ENCODE measurements around the gene SLC25A24. TPM values are rescaled to one million over a fixed set of nuclear protein-coding genes. Genes with fewer than 3 reads are reported as not detected.
"Not testable (repeated sequence)": the region's sequence is repeated elsewhere in the genome, so short reads cannot be mapped to it uniquely, and the experiment has no call there.

Gene SLC25A24
- polyA plus RNA-seq (2013): 45.2 and 47.3 TPM in 2 replicates

DNA sequence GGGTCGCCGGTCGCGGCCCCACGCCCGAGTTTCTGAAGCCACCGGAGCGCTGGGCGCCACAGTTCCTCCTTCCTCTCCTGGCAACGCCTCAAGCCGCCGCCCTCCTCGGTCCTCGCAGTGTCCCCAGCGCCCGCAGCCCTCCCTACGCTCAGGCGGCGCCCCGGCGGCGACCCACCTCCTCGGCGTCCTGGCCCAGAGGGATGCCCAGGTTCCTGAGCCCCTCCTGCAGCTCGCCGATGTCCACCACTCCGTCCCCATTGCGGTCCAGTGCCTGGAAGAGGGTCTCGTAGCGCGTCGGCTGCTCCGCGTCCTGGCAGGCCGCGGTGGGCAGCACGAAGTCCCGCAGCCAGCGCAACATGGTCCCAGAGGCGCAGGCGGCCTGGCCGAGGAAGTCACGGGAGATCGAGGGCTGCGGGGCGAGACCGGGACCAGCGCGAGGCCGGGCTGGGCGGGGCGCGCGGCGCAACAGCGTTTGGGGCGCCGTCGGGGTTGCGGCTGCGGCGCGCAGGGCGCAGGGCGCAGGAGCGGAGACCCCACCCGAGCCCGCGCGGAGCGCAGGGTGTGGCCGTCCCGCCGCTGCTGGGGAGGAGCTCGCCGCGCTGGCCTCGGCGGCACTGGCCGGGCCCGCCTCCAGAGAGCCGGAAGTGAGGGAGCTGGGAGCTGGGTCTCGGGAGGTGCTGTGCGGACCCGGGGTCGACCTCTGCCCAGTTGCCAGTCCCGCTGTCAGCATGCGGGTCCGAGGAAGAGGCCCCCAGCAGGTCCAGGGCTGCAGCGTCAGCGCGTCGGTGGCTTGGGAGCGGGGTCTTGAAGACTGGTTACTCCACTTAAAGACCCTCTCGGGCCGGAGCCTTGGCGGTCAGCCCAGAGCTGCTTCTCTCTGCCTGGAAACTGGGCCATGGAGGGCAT, at the start of gene SLC25A24:
Gene SLC25A24 (minus strand): TSS at position 563 of the 906 bp plus-strand sequence. CDS start 205 bp downstream, at position 358.
- Histone ChIP-seq H3K79me1 (ENCODE audit: low read length) (peaks cover 9% of the 10 kb centered on the region), H2BK12ac (ENCODE audit: low read length) (peak within 1 kb of the TSS; percentile 32), H3K18ac (ENCODE audit: low read length) (peak within 1 kb of the TSS; percentile 95), H2AFZ (ENCODE audit: insufficient read depth, low read length, poor library complexity) (peak within 1 kb of the TSS; percentile 98), H3K36me3 (ENCODE audit: control insufficient read depth in 1 of 2, insufficient read depth in 2 of 2, low read length in 2 of 2) (peaks cover 4 to 7% of the 10 kb centered on the region in 2 experiments), H3K27me3 (ENCODE audit: insufficient read depth, low read length) (no peaks in the 10 kb centered on the region), H3K4me1 (ENCODE audit: control insufficient read depth in 1 of 2, insufficient read depth in 2 of 2, low read length in 2 of 2) (peaks cover 2 to 11% of the 10 kb centered on the region in 2 experiments), H3K27ac (ENCODE audit: low read depth, low read length) (peak within 1 kb of the TSS; percentile 80), H2BK120ac (ENCODE audit: insufficient read depth, low read length, poor library complexity) (peak within 1 kb of the TSS; percentile 98), H3K14ac (ENCODE audit: low read length) (peak within 1 kb of the TSS; percentile 96), H3K9me3 (ENCODE audit: insufficient read depth, low read depth, low read length) (no peaks in the 10 kb centered on the region), H2BK5ac (ENCODE audit: low read depth, low read length, poor library complexity) (peak within 1 kb of the TSS; percentile 75), H3K79me2 (ENCODE audit: control insufficient read depth, insufficient read depth, low read length, poor library complexity) (peaks cover 10% of the 10 kb centered on the region), H3K4ac (ENCODE audit: low read depth, low read length) (peak within 1 kb of the TSS; percentile 87), H3K9ac (ENCODE audit: low read length) (peak within 1 kb of the TSS; percentile 97), H2AK5ac (ENCODE audit: low read length) (peak within 1 kb of the TSS; percentile 78), H4K12ac (ENCODE audit: low read depth, low read length) (peak within 1 kb of the TSS; percentile 92), H3K23ac (ENCODE audit: low read length) (peak within 1 kb of the TSS; percentile 79), H3K4me2 (ENCODE audit: low read length) (peak within 1 kb of the TSS; percentile 86), H4K91ac (ENCODE audit: low read depth, low read length) (peak within 1 kb of the TSS; percentile 94), H4K8ac (ENCODE audit: low read depth, low read length) (peak within 1 kb of the TSS; percentile 96), H3K4me3 (ENCODE audit: low read depth, low read length) (peak within 1 kb of the TSS; percentile 98)
- peak; percentile 67 to 76 for DNase-seq
- WGBS (ENCODE audit: extremely low coverage, insufficient coverage, insufficient read length): no CpG with 5 or more reads among the region's 97 CpGs

DNA sequence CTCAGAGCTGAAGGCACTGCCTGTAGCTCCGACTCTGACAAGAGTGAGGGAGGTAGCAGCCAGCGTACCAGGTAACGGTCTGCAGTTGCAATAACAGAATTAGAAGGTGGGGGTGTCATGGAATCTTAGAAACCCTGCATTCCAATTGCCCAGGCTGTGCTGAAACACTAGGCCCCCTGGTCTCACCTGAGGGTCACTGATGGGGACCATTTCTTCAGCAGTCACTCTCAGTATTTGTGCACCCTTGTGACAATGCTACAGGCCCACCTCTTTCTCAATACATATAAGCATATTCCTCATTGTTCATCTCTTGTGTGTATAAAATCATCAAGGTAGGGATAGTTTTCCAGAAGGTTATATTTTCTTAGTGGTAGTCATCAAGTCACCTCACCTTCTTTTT, 43.8 kb upstream of the SLC25A24 start, which contains the start of gene NBPF4:
Gene NBPF4 (minus strand): TSS at position 101 of the 400 bp plus-strand sequence. CDS start 315 bp downstream, outside the sequence.
- not testable (repeated sequence) for H4K12ac ChIP-seq (ENCODE audit: low read depth, low read length)

DNA sequence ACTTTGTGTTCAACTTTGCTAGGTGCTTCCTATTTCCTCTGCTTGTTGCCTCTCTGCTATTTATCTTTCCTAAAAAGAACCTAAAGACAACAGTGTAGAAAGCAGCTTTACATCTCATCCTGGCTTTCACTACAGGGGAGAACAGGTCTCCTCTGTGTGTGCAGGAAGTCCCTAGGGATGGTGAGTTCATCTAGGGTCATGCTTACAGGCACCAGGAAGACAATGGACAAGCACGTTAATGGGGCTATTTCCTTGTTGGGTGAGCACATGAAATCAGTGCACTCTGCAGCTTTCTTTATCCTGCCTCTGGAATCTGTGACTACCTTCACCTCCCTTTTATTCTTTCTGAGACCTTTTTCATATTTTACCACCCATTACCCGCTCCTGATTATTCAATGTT, 39.3 kb upstream of the SLC25A24 start:
- H3K27me3 ChIP-seq (ENCODE audit: insufficient read depth, low read length); H3K4ac ChIP-seq (ENCODE audit: low read depth, low read length); H3K18ac ChIP-seq (ENCODE audit: low read length); H4K91ac ChIP-seq (ENCODE audit: low read depth, low read length); H3K4me3 ChIP-seq (ENCODE audit: low read depth, low read length); H3K27ac ChIP-seq (ENCODE audit: low read depth, low read length); H3K4me1 ChIP-seq (ENCODE audit: control insufficient read depth in 1 of 2, insufficient read depth in 2 of 2, low read length in 2 of 2); H3K9ac ChIP-seq (ENCODE audit: low read length); DNase-seq; H2BK120ac ChIP-seq (ENCODE audit: insufficient read depth, low read length, poor library complexity); H2AK5ac ChIP-seq (ENCODE audit: low read length); H4K12ac ChIP-seq (ENCODE audit: low read depth, low read length); H3K14ac ChIP-seq (ENCODE audit: low read length); H2BK12ac ChIP-seq (ENCODE audit: low read length); H2BK5ac ChIP-seq (ENCODE audit: low read depth, low read length, poor library complexity); H3K23ac ChIP-seq (ENCODE audit: low read length); H3K79me2 ChIP-seq (ENCODE audit: control insufficient read depth, insufficient read depth, low read length, poor library complexity); H4K8ac ChIP-seq (ENCODE audit: low read depth, low read length); H2AFZ ChIP-seq (ENCODE audit: insufficient read depth, low read length, poor library complexity); H3K36me3 ChIP-seq (ENCODE audit: control insufficient read depth in 1 of 2, insufficient read depth in 2 of 2, low read length in 2 of 2); H3K9me3 ChIP-seq (ENCODE audit: insufficient read depth, low read depth, low read length); H3K79me1 ChIP-seq (ENCODE audit: low read length); H3K4me2 ChIP-seq (ENCODE audit: low read length): not testable (repeated sequence)
- WGBS (ENCODE audit: extremely low coverage, insufficient coverage, insufficient read length): no CpG with 5 or more reads among the region's 2 CpGs

More for the DNA sequence above, 43.8 kb upstream of the SLC25A24 start, which contains the start of gene NBPF4:
- not testable (repeated sequence) for H3K79me1 ChIP-seq (ENCODE audit: low read length); H3K9me3 ChIP-seq (ENCODE audit: insufficient read depth, low read depth, low read length); H3K18ac ChIP-seq (ENCODE audit: low read length); H2BK5ac ChIP-seq (ENCODE audit: low read depth, low read length, poor library complexity); H2BK120ac ChIP-seq (ENCODE audit: insufficient read depth, low read length, poor library complexity); H2BK12ac ChIP-seq (ENCODE audit: low read length); H2AK5ac ChIP-seq (ENCODE audit: low read length); H3K79me2 ChIP-seq (ENCODE audit: control insufficient read depth, insufficient read depth, low read length, poor library complexity); H4K91ac ChIP-seq (ENCODE audit: low read depth, low read length); H3K4me3 ChIP-seq (ENCODE audit: low read depth, low read length); H3K4me1 ChIP-seq (ENCODE audit: control insufficient read depth in 1 of 2, insufficient read depth in 2 of 2, low read length in 2 of 2); H3K4me2 ChIP-seq (ENCODE audit: low read length); H3K27me3 ChIP-seq (ENCODE audit: insufficient read depth, low read length); H3K23ac ChIP-seq (ENCODE audit: low read length); H3K27ac ChIP-seq (ENCODE audit: low read depth, low read length); H3K4ac ChIP-seq (ENCODE audit: low read depth, low read length); H3K14ac ChIP-seq (ENCODE audit: low read length); H3K9ac ChIP-seq (ENCODE audit: low read length); H4K8ac ChIP-seq (ENCODE audit: low read depth, low read length); H2AFZ ChIP-seq (ENCODE audit: insufficient read depth, low read length, poor library complexity); DNase-seq; H3K36me3 ChIP-seq (ENCODE audit: control insufficient read depth in 1 of 2, insufficient read depth in 2 of 2, low read length in 2 of 2)
- no CpG with 5 or more reads among the region's 3 CpGs for WGBS (ENCODE audit: extremely low coverage, insufficient coverage, insufficient read length)

DNA sequence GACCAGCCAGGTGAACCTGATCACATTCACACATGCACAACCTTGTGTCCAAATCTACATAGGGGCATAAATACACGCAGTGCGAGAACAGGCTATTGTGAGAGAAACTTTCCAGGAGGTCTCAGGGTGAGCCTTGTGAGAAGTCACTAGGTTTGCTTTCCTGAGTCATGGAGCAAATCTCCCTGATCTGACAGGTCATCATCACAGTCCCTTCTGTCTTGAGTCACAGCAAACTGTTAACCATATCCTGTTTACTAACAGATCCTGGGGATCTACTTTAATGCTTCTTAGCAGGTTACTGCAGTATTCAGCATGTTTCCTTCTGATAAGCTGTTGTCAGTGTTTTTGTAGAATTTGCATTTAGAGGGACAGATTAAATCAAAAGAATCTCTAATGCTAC, 35.2 kb upstream of the SLC25A24 start:
- H3K4me1 ChIP-seq (ENCODE audit: control insufficient read depth in 1 of 2, insufficient read depth in 2 of 2, low read length in 2 of 2); H4K91ac ChIP-seq (ENCODE audit: low read depth, low read length); H4K8ac ChIP-seq (ENCODE audit: low read depth, low read length); H3K9ac ChIP-seq (ENCODE audit: low read length); H3K4ac ChIP-seq (ENCODE audit: low read depth, low read length); H3K9me3 ChIP-seq (ENCODE audit: insufficient read depth, low read depth, low read length); H2AFZ ChIP-seq (ENCODE audit: insufficient read depth, low read length, poor library complexity); H3K36me3 ChIP-seq (ENCODE audit: control insufficient read depth in 1 of 2, insufficient read depth in 2 of 2, low read length in 2 of 2); H3K4me3 ChIP-seq (ENCODE audit: low read depth, low read length); H3K79me2 ChIP-seq (ENCODE audit: control insufficient read depth, insufficient read depth, low read length, poor library complexity); H2BK120ac ChIP-seq (ENCODE audit: insufficient read depth, low read length, poor library complexity); H3K23ac ChIP-seq (ENCODE audit: low read length); H2BK12ac ChIP-seq (ENCODE audit: low read length); H2AK5ac ChIP-seq (ENCODE audit: low read length); H3K27ac ChIP-seq (ENCODE audit: low read depth, low read length); H2BK5ac ChIP-seq (ENCODE audit: low read depth, low read length, poor library complexity); H3K27me3 ChIP-seq (ENCODE audit: insufficient read depth, low read length); H3K18ac ChIP-seq (ENCODE audit: low read length); H3K14ac ChIP-seq (ENCODE audit: low read length); H3K4me2 ChIP-seq (ENCODE audit: low read length); DNase-seq; H4K12ac ChIP-seq (ENCODE audit: low read depth, low read length); H3K79me1 ChIP-seq (ENCODE audit: low read length): not testable (repeated sequence)
- no CpG with 5 or more reads among the region's 2 CpGs for WGBS (ENCODE audit: extremely low coverage, insufficient coverage, insufficient read length)

Measured in trophoblast cell (in vitro differentiated cells and primary cell).